Measurements from ENCODE around the gene SEZ6.

DNA sequence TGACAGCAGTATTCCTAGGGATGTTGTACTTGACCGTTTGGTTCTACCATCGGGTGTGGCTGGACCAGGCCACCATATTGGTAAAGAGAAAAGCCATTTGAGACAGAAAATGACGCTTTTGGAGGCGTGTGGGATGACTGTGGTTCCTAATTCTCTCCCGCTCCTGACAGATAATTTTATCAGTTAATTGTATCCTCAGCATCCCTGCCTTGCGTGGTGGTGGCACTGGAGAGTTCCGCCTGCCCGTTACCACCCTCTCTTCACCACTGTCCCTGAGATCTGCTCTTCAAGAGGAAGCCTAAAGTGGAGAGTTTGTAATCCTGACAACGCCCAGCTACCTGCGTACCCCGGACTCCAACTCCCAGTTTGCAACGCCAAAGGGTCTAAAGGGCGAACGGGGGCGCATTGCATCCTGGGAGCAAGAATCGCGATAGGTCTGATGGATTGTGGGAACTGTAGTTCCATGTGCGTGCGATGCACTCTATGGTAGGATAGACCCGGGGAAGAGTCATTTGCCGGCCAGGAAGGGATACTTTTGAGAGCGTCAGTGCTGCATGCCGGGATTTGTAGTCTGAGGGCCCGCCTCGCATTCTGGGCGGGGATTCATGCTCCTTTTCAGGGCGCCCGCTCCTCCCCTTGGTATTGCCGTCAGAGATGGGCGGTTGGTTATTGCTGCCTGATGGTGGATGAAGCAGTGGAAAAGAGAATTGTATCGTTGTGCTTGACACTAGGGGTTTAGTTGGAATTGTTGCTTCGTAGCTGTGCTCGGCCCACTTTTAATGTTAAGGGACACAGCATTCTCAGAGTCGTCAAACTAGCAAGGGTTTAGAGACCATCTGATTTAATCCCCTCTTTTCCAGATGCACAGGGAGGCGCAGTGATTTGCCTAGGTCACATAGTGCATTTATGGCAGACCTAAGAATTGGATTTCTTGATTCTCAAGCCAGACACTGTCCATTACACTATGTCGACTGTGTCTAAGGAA, 53.5 kb downstream of the SEZ6 start:
- TF ChIP-seq, protein P1, sequence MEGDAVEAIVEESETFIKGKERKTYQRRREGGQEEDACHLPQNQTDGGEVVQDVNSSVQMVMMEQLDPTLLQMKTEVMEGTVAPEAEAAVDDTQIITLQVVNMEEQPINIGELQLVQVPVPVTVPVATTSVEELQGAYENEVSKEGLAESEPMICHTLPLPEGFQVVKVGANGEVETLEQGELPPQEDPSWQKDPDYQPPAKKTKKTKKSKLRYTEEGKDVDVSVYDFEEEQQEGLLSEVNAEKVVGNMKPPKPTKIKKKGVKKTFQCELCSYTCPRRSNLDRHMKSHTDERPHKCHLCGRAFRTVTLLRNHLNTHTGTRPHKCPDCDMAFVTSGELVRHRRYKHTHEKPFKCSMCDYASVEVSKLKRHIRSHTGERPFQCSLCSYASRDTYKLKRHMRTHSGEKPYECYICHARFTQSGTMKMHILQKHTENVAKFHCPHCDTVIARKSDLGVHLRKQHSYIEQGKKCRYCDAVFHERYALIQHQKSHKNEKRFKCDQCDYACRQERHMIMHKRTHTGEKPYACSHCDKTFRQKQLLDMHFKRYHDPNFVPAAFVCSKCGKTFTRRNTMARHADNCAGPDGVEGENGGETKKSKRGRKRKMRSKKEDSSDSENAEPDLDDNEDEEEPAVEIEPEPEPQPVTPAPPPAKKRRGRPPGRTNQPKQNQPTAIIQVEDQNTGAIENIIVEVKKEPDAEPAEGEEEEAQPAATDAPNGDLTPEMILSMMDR (conservative IDR thresholded peaks at IDR 0.05) = no peak
- no peak for TF ChIP-seq EZH2 (IDR thresholded peaks at IDR 0.05; ENCODE audit: low read depth)

Measured in PC-9 (cell line).